ENCODE data around the gene KNDC1. TPM values are rescaled to one million over a fixed set of nuclear protein-coding genes. Genes with fewer than 3 reads are reported as not detected.

The KNDC1 gene
- total and polyA plus RNA-seq, 2 of the 13 experiments (the other 11 are each of a cell fraction or from before 2014, with no cell fraction given): 0.69 TPM; not detected in 1

GRCh38 chr10:133198621-133199487, 38.8 kb downstream of the KNDC1 start:
- in situ Hi-C loops (cut with HindIII; ENCODE audit: extremely low pct_ligation_motif_present, low pct_unique_long_range_greater_than_20kb): no loop called here
- FAIRE-seq (no peak), DNase-seq (ENCODE audit: low spot score) (no peak), ATAC-seq (no peak)
- Histone ChIP-seq H4K20me1 (ENCODE audit: insufficient read depth, low read length) (no peaks in the 10 kb centered on the region), H3K4me1 (ENCODE audit: insufficient read depth, low read length) (no peaks in the 10 kb centered on the region), H3K4me2 (ENCODE audit: low read depth, low read length) (no peak overlapping the region), H2AFZ (ENCODE audit: low read length) (no peak overlapping the region), H3K27me3 (ENCODE audit: control insufficient read depth in 1 of 2, insufficient read depth in 2 of 2, low read length in 2 of 2) (peaks cover 37 to 84% of the 10 kb centered on the region in 2 experiments; a peak in 4 of 5 replicates), H3K27ac (ENCODE audit: extremely low read length, insufficient read depth, low read length) (no peak overlapping the region), H3K79me2 (ENCODE audit: insufficient read depth, low read length) (no peaks in the 10 kb centered on the region), H3K4me3 (replicated peaks in 1 of 3; ENCODE audit: insufficient read depth in 1 of 3, low read depth in 2 of 3, low read length in 3 of 3) (no peak overlapping the region), H3K9ac (ENCODE audit: insufficient read depth, low read depth, low read length) (no peak overlapping the region), H3K36me3 (replicated peaks in 1 of 2; ENCODE audit: control insufficient read depth in 1 of 2, insufficient read depth in 2 of 2, low read length in 2 of 2) (no peaks in the 10 kb centered on the region), H3K9me3 (ENCODE audit: low read length) (no peaks in the 10 kb centered on the region)
- no TSS peak for BruUV-seq (replicated peaks)
- WGBS (ENCODE audit: low lambda C conversion rate): 0% methylated on average over 5 of the region's 54 CpGs
- ChIA-PET CTCF (ENCODE audit: low intra/inter-chr PET ratio, low total read pairs) (no interaction called here), POLR2A (no interaction called here)
- TF ChIP-seq ZNF747 (CRISPR knock-in tag; IDR thresholded peaks at IDR 0.05; ENCODE audit: borderline replicate concordance): no peak
- no peak for TF ChIP-seq ZMYM3 (CRISPR knock-in tag; IDR thresholded peaks at IDR 0.05)
- no peak for TF ChIP-seq ZNF775 (CRISPR knock-in tag; IDR thresholded peaks at IDR 0.05; ENCODE audit: borderline replicate concordance)
- no peak for TF ChIP-seq GTF2F1 (IDR thresholded peaks at IDR 0.05; ENCODE audit: low read length)
- no peak for TF ChIP-seq KIAA2018 (CRISPR knock-in tag; IDR thresholded peaks at IDR 0.05; ENCODE audit: borderline replicate concordance)
- TF ChIP-seq YY1 (IDR thresholded peaks at IDR 0.05; ENCODE audit: insufficient read depth, insufficient replicate concordance, low read depth, low read length): no peak
- TF ChIP-seq ZNF18 (CRISPR knock-in tag; IDR thresholded peaks at IDR 0.05; ENCODE audit: insufficient replicate concordance): no peak
- TF ChIP-seq SSRP1 (CRISPR knock-in tag; IDR thresholded peaks at IDR 0.05): no peak
- TF ChIP-seq CBFB (CRISPR knock-in tag; IDR thresholded peaks at IDR 0.05): no peak
- TF ChIP-seq MLLT10 (CRISPR knock-in tag; IDR thresholded peaks at IDR 0.05): no peak
- intact Hi-C loops (cut with micrococcal nuclease; ENCODE audit: unreplicated experiment): no loop called here

Measured in HepG2 (cell line).